ENCODE data around the gene TIMD4. TPM values are rescaled to one million over a fixed set of nuclear protein-coding genes. Genes with fewer than 3 reads are reported as not detected.
"Not testable (repeated sequence)": the region's sequence is repeated elsewhere in the genome, so short reads cannot be mapped to it uniquely, and the experiment has no call there.

Gene TIMD4
- total and polyA plus RNA-seq, 2 experiments from 2014 or later: 0.18 TPM; not detected in 1

DNA sequence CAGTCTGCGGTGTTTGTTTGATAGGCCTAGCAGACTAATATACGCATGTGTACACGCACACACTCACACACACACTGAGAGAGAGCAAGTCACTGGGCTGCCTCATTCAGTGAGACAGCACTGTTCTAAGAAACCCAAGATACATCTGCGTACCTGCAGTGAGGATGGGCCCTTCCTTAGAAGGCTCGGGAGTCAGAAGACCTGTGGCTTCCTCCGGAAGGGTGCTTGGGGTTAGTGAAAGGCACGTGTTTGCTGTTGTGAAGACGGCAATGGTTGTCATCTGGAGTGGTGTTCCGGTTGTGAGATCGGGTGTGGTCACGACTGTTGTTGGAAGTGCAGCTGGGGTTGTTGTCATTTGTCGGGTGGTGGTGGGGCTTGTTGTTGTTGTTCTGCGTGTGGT is 11.7 kb downstream of the TIMD4 start:
- no peak overlapping the region for H3K4me3 ChIP-seq
- no peaks in the 10 kb centered on the region for H3K36me3 ChIP-seq
- H3K4me1 ChIP-seq (ENCODE audit: low read depth): no peaks in the 10 kb centered on the region
- no peak for DNase-seq (ENCODE audit: low read depth in 1 of 2, low spot score in 1 of 2)
- TF ChIP-seq, protein P1, sequence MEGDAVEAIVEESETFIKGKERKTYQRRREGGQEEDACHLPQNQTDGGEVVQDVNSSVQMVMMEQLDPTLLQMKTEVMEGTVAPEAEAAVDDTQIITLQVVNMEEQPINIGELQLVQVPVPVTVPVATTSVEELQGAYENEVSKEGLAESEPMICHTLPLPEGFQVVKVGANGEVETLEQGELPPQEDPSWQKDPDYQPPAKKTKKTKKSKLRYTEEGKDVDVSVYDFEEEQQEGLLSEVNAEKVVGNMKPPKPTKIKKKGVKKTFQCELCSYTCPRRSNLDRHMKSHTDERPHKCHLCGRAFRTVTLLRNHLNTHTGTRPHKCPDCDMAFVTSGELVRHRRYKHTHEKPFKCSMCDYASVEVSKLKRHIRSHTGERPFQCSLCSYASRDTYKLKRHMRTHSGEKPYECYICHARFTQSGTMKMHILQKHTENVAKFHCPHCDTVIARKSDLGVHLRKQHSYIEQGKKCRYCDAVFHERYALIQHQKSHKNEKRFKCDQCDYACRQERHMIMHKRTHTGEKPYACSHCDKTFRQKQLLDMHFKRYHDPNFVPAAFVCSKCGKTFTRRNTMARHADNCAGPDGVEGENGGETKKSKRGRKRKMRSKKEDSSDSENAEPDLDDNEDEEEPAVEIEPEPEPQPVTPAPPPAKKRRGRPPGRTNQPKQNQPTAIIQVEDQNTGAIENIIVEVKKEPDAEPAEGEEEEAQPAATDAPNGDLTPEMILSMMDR (IDR thresholded peaks at IDR 0.05; ENCODE audit: low read depth, low read length): no peak
- no peaks in the 10 kb centered on the region for H3K9me3 ChIP-seq (ENCODE audit: low read depth)
- H3K27me3 ChIP-seq: no peaks in the 10 kb centered on the region
- H3K27ac ChIP-seq: no peak overlapping the region

DNA sequence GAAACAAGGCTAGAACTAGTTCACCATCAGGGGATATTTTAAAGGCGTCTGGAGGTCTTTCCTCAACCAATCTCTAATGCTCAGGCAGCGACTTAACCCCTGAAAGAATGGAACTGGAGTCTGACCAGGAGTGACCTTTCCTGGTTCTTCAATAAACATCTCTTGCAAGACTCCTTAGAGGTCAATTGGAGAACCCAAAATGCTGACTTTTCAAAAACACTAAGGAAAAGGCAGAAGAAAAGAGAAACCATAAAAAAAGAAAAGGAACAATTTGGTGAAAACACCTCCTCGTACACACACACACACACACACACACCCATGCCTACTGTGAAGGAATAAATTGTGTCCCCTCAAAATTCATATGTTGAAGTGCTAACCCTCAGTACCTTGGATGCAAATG is 12.3 kb downstream of the TIMD4 start:
- no peaks in the 10 kb centered on the region for H3K4me1 ChIP-seq (ENCODE audit: low read depth)
- H3K9me3 ChIP-seq (ENCODE audit: low read depth): no peaks in the 10 kb centered on the region
- TF ChIP-seq, protein P1 (IDR thresholded peaks at IDR 0.05; ENCODE audit: low read depth, low read length): no peak
- no peaks in the 10 kb centered on the region for H3K27me3 ChIP-seq
- H3K36me3 ChIP-seq: no peaks in the 10 kb centered on the region
- DNase-seq (ENCODE audit: low read depth in 1 of 2, low spot score in 1 of 2): no peak
- H3K27ac ChIP-seq: no peak overlapping the region
- H3K4me3 ChIP-seq: no peak overlapping the region

DNA sequence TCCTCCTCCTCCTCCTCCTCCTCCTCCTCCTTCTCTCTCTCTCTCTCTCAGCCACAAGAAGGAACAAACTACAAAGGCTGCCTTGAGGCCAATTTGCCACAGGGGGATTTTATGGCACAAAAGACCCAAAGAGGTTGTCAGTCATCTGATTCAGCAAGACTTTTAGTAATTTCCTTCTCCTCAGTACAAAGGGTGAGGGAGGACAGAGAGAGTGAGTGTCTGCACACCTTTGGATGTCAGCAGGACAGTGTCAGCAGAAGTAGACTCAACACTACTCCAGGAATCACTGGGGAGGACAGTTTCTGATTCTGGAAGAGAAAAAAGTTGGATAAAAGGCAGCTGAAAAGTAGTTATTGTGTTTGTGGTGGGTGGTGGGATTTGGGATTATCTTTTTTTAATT is 13.6 kb downstream of the TIMD4 start:
- H3K4me1 ChIP-seq (ENCODE audit: low read depth): no peaks in the 10 kb centered on the region
- H3K4me3 ChIP-seq: no peak overlapping the region
- no peaks in the 10 kb centered on the region for H3K36me3 ChIP-seq
- DNase-seq (ENCODE audit: low read depth in 1 of 2, low spot score in 1 of 2): no peak
- no peaks in the 10 kb centered on the region for H3K27me3 ChIP-seq
- no peaks in the 10 kb centered on the region for H3K9me3 ChIP-seq (ENCODE audit: low read depth)
- TF ChIP-seq, protein P1 (IDR thresholded peaks at IDR 0.05; ENCODE audit: low read depth, low read length): no peak
- H3K27ac ChIP-seq: no peak overlapping the region

DNA sequence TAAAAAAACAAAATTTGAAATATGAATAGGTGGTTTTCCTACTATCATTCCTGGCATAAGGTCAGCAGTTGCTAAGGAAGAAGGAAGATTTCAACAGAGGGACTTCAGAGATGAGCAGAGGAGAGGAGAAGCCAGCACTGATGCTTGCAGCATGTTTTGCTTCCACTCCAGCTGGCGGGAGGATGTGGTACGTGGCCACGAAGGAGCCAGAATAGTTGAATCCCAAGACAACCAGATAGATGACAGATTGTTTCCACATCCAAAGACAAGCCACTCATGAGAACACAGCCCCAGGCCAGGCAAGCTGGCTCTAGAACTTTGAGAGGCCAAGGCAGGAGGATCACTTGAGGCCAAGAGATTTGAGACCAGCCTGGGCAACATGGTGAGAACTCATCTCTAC is 15.1 kb downstream of the TIMD4 start:
- H3K9me3 ChIP-seq (ENCODE audit: low read depth): no peaks in the 10 kb centered on the region
- H3K27ac ChIP-seq: no peak overlapping the region
- H3K36me3 ChIP-seq: no peaks in the 10 kb centered on the region
- H3K27me3 ChIP-seq: no peaks in the 10 kb centered on the region
- H3K4me1 ChIP-seq (ENCODE audit: low read depth): no peaks in the 10 kb centered on the region
- no peak for DNase-seq (ENCODE audit: low read depth in 1 of 2, low spot score in 1 of 2)
- H3K4me3 ChIP-seq: no peak overlapping the region
- TF ChIP-seq, protein P1 (IDR thresholded peaks at IDR 0.05; ENCODE audit: low read depth, low read length): no peak

DNA sequence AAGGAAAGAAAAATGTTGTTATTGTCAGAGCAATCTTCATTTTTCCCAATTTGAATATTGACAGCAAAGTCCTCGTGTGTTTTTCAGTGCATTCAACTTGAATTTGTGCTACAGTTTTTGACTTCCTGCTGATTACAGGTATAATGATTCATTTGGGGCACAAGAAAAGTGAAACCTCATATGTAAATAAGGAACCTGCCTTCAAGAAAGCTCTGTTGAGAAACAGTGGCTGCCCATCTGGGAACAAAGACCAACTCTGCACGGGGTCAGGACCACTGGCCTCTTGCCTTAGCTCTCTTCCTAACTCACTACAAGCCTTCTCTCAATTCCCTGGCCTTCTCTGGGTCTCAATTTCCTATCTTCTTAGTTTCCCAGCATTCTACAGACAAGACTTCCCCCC is 21.0 kb downstream of the TIMD4 start:
- Histone ChIP-seq H3K4me3 (no peak overlapping the region), H3K4me1 (ENCODE audit: low read depth) (no peaks in the 10 kb centered on the region), H3K27me3 (no peaks in the 10 kb centered on the region), H3K36me3 (no peaks in the 10 kb centered on the region), H3K27ac (no peak overlapping the region), H3K9me3 (ENCODE audit: low read depth) (no peaks in the 10 kb centered on the region)
- TF ChIP-seq, protein P1 (IDR thresholded peaks at IDR 0.05; ENCODE audit: low read depth, low read length): no peak
- no peak for DNase-seq (ENCODE audit: low read depth in 1 of 2, low spot score in 1 of 2)

DNA sequence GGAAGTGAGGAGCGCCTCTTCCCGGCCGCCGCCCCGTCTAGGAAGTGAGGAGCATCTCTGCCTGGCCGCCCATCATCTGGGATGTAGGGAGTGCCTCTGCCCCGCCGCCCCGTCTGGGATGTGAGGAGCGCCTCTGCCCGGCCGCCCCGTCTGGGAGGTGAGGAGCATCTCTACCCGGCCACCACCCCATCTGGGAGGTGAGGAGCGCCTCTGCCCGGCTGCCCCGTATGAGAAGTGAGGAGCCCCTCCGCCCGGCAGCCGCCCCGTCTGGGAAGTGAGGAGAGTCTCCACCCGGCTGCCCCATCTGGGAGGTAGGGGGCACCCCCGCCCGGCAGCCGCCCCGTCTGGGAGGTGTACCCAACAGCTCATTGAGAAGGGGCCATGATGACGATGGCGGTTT is 22.6 kb downstream of the TIMD4 start:
- H3K4me1 ChIP-seq (ENCODE audit: low read depth): not testable (repeated sequence)

More for the DNA sequence above, 22.6 kb downstream of the TIMD4 start:
- H3K9me3 ChIP-seq (ENCODE audit: low read depth); H3K27ac ChIP-seq; H3K4me3 ChIP-seq; DNase-seq (ENCODE audit: low read depth in 1 of 2, low spot score in 1 of 2); H3K27me3 ChIP-seq; H3K36me3 ChIP-seq: not testable (repeated sequence)
